Effector CD4-positive, alpha-beta T cell (primary cell): ENCODE data around the gene KCNQ1OT1.

Experiments used
- DNase-seq: peaks from one replicate; pipeline ENCODE4 v3.0.0-alpha.2; 2020

The KCNQ1OT1 gene

GRCh38 chr11:2566223-2567025 is 133.4 kb downstream of the KCNQ1OT1 start:
- no peak for DNase-seq

DNA sequence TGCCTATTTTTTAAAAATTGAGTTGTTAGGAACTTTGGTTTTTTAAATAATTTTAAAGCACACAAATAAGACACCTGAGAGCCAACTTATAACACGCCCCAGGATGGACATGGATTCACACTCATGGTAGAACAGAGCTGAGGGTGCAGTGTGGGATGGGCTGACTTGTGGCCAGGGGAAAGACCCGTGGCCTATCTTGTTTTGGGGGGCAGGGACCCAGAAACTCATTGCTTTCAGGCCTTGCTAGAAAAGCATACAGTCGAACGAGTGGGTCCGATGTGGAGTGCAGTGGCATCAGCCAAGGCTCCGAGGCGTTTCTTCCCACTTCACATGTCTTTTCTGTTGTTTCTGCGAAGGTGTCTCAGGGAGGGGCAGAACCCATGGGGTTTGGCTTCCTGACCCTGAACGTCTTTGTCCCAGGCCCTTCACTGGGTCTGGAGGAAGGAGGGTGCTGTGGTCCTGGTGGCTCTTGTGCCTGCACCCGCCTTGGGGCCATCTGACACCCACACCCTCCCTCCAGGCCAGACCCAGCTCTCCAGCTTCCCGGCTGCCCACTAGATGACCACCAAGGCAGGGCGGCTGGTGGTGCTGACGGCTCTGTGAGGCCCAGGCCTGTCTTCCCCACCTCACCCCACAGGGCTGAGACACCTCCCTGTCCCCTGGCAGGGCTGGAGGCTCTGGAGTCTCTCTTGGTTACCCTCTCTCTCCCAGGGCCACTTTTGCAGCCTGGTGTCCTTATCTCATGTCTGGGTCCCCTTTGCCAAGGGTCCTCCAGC is 134.2 kb downstream of the KCNQ1OT1 start:
- DNase-seq: no peak

GRCh38 chr11:2564588-2565425 is 135.0 kb downstream of the KCNQ1OT1 start:
- no peak for DNase-seq

DNA sequence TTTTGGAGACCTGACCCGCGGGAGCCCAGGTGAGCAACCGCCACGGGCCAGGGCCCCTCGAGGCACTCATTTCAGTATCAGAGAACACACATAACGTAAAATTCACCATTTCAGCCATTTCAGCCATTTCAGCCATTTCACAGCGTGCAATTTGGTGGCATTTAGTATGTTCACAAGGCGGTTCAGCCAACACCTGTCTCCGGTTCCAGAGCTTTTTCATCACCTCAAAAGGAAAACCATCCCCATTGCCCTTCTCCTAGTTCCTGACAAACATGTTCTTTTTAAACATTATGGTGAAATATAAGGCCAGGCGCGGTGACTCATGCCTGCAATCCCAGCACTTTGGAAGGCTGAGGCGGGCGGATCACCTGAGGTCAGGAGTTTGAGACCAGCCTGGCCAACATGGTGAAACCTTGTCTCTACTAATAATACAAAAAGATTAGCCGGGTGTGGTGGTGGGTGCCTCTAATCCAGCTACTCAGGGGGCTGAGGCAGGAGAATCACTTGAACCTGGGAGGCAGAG is 135.7 kb downstream of the KCNQ1OT1 start:
- DNase-seq: no peak

DNA sequence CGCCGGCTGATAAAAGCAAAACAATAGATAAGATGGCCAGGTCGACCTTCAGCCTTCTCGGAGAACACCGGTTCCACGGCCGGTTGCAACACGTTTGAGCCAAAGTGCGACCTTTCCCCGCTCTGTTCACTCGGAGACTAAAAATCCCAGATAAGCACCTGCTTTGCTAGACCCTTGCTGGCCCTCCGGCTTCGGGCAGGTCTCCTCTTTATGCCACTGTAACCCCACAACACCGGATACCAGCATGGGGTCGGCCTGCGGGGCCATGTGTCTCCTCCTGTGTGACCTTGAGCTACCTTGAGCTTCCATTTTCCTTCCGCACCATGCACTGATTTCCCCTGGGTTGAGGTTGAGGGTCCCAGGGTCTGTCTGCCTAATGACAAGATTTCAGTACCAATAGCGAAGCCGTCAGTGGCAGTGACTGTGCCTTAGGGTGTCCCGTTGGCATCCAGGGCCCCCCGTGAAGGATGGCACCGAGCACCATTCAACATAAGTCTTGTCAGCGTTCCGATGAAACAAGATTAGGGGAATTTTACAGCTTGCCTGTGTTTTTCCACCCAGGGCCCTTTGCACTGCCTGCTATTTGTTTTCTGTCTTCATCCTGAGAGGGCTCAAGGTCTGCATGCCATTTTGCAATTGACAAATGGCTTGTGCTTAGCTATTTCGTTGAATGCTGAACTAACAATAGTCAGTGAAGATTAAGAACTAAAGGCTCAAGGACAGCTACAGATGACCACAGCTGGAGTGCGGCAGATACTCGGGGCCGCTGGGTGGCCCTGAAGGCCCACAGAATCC is 136.4 kb downstream of the KCNQ1OT1 start:
- DNase-seq: no peak

- no peak for DNase-seq
These were observed 136.9 kb downstream of the KCNQ1OT1 start for GRCh38 chr11:2562890-2563212.

DNA sequence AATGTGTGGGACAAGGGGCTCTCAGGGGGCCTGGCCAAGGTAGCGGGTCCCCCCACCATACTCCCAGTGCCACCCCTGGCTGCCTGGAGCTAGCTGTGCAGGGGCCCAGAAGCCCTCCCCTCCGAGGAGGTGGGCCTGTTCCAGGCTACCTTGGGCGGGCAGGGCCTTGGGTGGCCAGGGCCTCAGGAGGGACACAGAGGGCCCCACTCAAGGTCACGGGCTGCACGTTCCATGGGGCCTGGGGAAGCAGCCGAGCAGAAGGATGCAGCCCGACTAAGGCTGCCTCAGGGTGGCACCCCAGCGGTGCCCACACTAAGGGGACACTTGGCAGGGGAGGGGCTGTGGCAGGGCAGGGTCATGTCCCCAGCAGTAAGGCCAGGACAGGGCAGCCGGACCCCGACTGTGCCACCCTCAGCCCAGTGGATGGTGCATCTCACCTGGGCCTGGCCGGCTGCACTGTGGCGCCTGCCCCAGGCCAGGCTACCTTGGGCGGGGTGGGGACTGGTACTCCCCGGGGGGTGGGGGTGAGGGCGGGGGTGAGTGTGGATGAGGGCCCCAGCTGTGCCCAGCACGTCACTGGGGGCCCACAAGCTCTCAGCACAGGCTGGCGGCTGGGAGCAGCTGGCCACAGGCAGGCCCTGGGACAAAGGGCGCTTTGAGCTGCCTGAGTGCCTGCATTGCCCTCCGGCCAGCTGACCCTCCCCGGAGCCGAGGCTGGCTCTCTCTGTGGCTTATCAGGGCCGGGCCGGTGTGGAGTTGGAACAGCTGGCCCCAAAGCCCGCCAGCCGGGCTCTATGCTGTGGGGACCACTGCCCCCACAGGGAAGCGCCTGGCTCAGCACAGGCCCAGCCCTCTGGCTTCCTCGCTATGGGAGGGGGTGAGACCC is 137.9 kb downstream of the KCNQ1OT1 start:
- no peak for DNase-seq

DNA sequence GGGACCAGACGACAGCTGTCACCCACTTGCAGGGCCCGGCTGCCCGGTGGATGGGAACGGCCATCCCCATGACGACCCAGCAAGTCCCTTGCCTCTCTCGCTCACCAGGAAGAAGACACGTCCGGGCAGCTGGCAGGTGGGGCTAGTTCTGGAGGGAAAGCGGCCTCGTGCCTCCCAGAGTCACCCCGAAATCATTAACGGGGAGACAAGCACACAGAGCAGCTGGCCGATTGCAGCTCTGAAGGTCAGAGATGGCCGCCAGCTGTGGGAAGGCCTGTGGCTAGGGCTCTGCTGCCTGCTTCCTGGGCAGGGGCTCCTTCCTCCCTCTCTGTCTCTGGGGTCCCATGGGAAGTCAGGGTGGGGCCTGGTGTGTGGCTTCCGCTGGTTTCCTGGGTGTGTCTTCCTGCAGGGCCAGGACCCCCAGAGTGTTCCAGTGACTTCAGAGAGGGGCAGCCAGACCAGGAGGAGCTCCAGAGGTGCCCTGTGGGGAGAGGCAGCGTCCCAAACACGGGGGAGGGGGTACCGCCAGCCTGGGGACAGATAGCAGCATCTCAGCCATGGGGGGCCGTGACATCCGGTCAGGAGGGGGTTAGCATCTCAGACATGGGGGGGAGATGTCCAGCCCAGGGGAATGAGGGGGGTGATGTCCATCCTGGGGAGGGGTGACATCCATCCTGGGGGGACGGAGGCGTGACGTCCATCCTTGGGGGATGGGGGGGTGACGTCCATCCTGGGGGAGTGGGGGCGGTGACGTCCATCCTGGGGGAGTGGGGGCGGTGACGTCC is 140.1 kb downstream of the KCNQ1OT1 start:
- no peak for DNase-seq

DNA sequence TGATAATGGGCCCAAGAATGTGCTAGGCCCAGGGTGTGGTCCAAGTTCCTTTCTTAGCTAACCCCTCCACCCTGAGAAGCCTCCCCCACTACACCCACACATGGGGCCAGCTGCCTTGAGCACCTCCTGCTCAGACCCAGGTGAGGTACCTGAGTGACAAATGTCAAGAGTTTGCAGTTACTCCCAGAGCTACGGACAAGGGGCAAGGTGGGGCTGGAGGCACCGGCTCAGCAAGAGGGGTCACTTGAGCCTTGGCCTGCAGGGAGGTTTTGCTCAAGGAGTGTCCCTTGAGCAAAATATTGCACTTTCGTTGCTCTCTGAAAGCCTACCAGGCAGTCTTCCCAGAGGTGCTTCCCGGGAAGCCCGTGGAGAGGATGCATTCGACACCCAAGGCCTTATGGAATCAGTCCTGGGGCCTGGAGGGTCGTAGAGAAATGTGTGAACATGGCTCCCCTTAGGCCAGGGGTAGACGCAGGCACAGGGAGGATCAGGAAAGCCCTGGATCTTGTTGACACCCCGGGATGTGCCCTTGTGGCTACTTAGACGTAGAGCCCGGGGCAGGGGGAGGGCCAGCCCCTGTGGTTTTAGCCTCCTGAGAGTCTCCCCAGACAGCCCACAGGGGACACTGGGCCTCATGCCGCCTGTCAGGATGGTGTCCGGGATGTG is 140.8 kb downstream of the KCNQ1OT1 start:
- DNase-seq: no peak

GRCh38 chr11:2558397-2558796 is 141.4 kb downstream of the KCNQ1OT1 start:
- DNase-seq: no peak
